ENCODE results near the gene SLC2A1. TPM values are rescaled to one million over a fixed set of nuclear protein-coding genes. Genes with fewer than 3 reads are reported as not detected.

SLC2A1 gene
- total RNA-seq, 1 experiment from 2014 or later: 327 TPM

DNA sequence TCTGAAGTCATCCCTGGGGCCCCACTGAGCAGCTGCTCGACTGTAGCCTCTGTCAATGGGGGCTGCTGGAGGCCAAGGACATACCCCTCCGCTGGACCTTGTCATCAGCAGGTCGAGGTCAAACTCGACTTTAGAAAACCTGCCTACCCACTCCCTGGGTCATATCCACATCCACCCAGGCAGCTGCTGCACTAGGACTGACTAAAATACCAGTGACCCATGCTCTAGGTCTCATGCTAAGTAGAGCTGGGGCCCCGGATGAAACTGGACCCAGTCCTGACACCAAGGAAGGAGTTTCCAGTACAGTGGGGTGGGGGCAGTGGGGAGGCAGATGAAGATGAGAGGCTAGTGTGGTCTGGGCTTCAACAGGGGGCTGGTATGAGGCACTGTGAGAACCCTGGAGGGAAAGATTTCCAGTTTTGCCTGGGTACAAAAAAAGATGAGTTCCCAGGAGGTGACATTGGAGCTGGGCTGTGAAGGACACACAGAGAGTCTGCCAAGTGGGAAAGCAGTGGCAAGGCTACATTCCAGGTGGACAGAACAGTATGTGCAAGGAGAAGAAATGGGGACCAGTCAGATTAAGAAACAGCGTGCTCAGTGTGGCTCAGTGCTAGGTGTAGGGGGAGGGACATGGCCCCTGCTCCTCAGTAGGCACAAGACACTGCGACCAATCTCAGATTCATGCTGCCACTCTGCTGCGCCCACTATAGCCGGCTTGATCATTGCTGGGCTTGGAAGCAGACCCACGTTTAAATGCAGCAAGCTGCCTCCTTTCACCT lies 12.4 kb downstream of the SLC2A1 start:
- no peak for TF ChIP-seq EZH2 (IDR thresholded peaks at IDR 0.05; ENCODE audit: low read depth)
- TF ChIP-seq, protein P1, sequence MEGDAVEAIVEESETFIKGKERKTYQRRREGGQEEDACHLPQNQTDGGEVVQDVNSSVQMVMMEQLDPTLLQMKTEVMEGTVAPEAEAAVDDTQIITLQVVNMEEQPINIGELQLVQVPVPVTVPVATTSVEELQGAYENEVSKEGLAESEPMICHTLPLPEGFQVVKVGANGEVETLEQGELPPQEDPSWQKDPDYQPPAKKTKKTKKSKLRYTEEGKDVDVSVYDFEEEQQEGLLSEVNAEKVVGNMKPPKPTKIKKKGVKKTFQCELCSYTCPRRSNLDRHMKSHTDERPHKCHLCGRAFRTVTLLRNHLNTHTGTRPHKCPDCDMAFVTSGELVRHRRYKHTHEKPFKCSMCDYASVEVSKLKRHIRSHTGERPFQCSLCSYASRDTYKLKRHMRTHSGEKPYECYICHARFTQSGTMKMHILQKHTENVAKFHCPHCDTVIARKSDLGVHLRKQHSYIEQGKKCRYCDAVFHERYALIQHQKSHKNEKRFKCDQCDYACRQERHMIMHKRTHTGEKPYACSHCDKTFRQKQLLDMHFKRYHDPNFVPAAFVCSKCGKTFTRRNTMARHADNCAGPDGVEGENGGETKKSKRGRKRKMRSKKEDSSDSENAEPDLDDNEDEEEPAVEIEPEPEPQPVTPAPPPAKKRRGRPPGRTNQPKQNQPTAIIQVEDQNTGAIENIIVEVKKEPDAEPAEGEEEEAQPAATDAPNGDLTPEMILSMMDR (conservative IDR thresholded peaks at IDR 0.05): no peak
- no peaks in the 10 kb centered on the region for H3K27me3 ChIP-seq (ENCODE audit: insufficient read depth, low read depth)
- intact Hi-C loops (cut with micrococcal nuclease; ENCODE audit: unreplicated experiment): loop anchor here (10.0 kb wide), 1 partner anchor 588 kb away; the partner anchor contains the start of gene PTPRF
- BruUV-seq (replicated peaks): no TSS peak
- H3K36me3 ChIP-seq (ENCODE audit: low read depth): peaks cover 17% of the 10 kb centered on the region
- no peak overlapping the region for H3K4me3 ChIP-seq
- H3F3A ChIP-seq (ENCODE audit: insufficient read depth, low read depth): peaks cover 82% of the 10 kb centered on the region
- H4K20me1 ChIP-seq (ENCODE audit: insufficient read depth): no peaks in the 10 kb centered on the region
- H3K79me2 ChIP-seq (ENCODE audit: low read depth): peaks cover 89% of the 10 kb centered on the region
- ChIA-PET CTCF (no interaction called here), POLR2A (ENCODE audit: unreplicated experiment) (interaction anchor here (1.0 kb wide), 1 partner anchor 16 kb away, joined by 6 read pairs; no protein-coding TSS in a partner anchor)
- no peaks in the 10 kb centered on the region for H3K9me2 ChIP-seq (ENCODE audit: insufficient read depth)
- no peak overlapping the region for H2AFZ ChIP-seq
- peak overlapping the region; percentile 78 for H3K4me2 ChIP-seq
- no peaks in the 10 kb centered on the region for H3K9me3 ChIP-seq (ENCODE audit: insufficient read depth, low read depth)
- DNase-seq: no peak
- H3K27ac ChIP-seq: peak overlapping the region; percentile 99
- peaks cover 99% of the 10 kb centered on the region for H3K4me1 ChIP-seq (replicated peaks; ENCODE audit: insufficient read depth)

- ChIA-PET POLR2A (ENCODE audit: unreplicated experiment) (interaction anchor here (0.7 kb wide), 1 partner anchor 20 kb away, joined by 3 read pairs; no protein-coding TSS in a partner anchor), CTCF (interaction anchor here (1.3 kb wide), 1 partner anchor 10 kb away, joined by 3 read pairs; no protein-coding TSS in a partner anchor)
- Histone ChIP-seq H3K9me2 (ENCODE audit: insufficient read depth) (no peaks in the 10 kb centered on the region), H3K36me3 (ENCODE audit: low read depth) (peaks cover 14% of the 10 kb centered on the region), H3K4me2 (peak overlapping the region; percentile 78), H3K4me1 (replicated peaks; ENCODE audit: insufficient read depth) (peaks cover 98% of the 10 kb centered on the region), H3F3A (ENCODE audit: insufficient read depth, low read depth) (peaks cover 83% of the 10 kb centered on the region), H3K27ac (peak overlapping the region; percentile 99), H3K4me3 (no peak overlapping the region), H2AFZ (no peak overlapping the region), H3K27me3 (ENCODE audit: insufficient read depth, low read depth) (no peaks in the 10 kb centered on the region), H3K9me3 (ENCODE audit: insufficient read depth, low read depth) (no peaks in the 10 kb centered on the region), H3K79me2 (ENCODE audit: low read depth) (peaks cover 83% of the 10 kb centered on the region), H4K20me1 (ENCODE audit: insufficient read depth) (no peaks in the 10 kb centered on the region)
- BruUV-seq (replicated peaks): no TSS peak
- TF ChIP-seq EZH2 (IDR thresholded peaks at IDR 0.05; ENCODE audit: low read depth): no peak
- TF ChIP-seq, protein P1 (conservative IDR thresholded peaks at IDR 0.05): no peak
- intact Hi-C loops (cut with micrococcal nuclease; ENCODE audit: unreplicated experiment): loop anchor here (10.0 kb wide), 1 partner anchor 590 kb away; the partner anchor contains the start of gene PTPRF
- no peak for DNase-seq
Observed at GRCh38 chr1:42945164-42945563, 13.5 kb downstream of the SLC2A1 start.

DNA sequence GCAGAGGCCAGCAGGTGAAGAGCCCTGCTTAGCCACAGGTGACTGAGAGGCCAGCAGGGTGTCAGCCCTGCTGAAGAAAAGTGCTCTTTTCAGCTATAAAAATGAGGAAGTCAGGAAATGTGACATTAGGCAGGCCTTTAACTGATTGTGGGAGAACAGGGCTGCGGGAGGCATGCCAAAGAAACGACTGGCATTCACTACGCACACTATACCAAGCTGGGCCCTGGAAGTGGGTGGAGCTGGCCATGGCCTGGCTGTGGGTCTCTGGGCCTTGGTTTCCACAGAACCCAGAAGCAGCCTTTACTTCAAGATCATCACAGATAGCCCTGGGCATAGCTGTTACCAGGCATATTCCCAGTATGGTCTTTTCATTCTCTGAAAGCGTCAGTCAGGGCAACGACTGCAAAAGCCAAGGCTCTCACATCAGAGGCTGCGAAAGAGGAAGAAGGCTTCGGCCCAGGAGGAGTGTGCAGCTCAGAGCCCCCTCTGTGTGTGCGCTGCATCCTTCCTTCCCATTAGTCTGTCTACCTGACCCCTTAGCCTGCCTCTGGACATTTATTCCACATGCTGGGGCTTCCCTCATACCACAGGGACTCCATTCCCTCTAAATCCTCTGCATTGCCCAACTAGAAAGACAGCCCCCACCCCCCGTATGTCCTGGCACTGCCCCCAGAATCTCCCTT lies 14.3 kb downstream of the SLC2A1 start:
- no peaks in the 10 kb centered on the region for H4K20me1 ChIP-seq (ENCODE audit: insufficient read depth)
- peaks cover 98% of the 10 kb centered on the region for H3K4me1 ChIP-seq (replicated peaks; ENCODE audit: insufficient read depth)
- peak; percentile 70 to 75 for DNase-seq
- no peaks in the 10 kb centered on the region for H3K9me3 ChIP-seq (ENCODE audit: insufficient read depth, low read depth)
- H3K4me3 ChIP-seq: peak overlapping the region; percentile 38; the same call in 1 of the 2 replicates
- H2AFZ ChIP-seq: no peak overlapping the region
- intact Hi-C loops (cut with micrococcal nuclease; ENCODE audit: unreplicated experiment): loop anchor here (5.0 to 10.0 kb wide), 2 partner anchors 590 to 703 kb away; partner anchors contain the start of gene PTPRF
- H3K36me3 ChIP-seq (ENCODE audit: low read depth): peaks cover 14% of the 10 kb centered on the region
- no peak for TF ChIP-seq EZH2 (IDR thresholded peaks at IDR 0.05; ENCODE audit: low read depth)
- TF ChIP-seq, protein P1 (conservative IDR thresholded peaks at IDR 0.05): no peak
- peak overlapping the region; percentile 78 for H3K4me2 ChIP-seq
- H3K27me3 ChIP-seq (ENCODE audit: insufficient read depth, low read depth): no peaks in the 10 kb centered on the region
- BruUV-seq (replicated peaks): no TSS peak
- CTCF ChIA-PET: interaction anchor here (0.6 to 1.3 kb wide), 5 partner anchors 8 to 129 kb away, joined by 3 to 13 read pairs (median 4); no protein-coding TSS in a partner anchor
- no peaks in the 10 kb centered on the region for H3K9me2 ChIP-seq (ENCODE audit: insufficient read depth)
- H3F3A ChIP-seq (ENCODE audit: insufficient read depth, low read depth): peaks cover 83% of the 10 kb centered on the region
- POLR2A ChIA-PET (ENCODE audit: unreplicated experiment): interaction anchor here (0.5 to 1.2 kb wide), 9 partner anchors 8 to 263 kb away, joined by 3 to 36 read pairs (median 3); no protein-coding TSS in a partner anchor
- H3K27ac ChIP-seq: peak overlapping the region; percentile 99
- peaks cover 83% of the 10 kb centered on the region for H3K79me2 ChIP-seq (ENCODE audit: low read depth)

Data from PC-9 (cell line).